CD4-positive, alpha-beta T cell treated with Interleukin-6 at 100 ng/mL for 8 hours (primary cell): ENCODE results near the gene RPS28.
"Not testable (repeated sequence)": the region's sequence is repeated elsewhere in the genome, so short reads cannot be mapped to it uniquely, and the experiment has no call there.

ENCODE experiments used
- DNase-seq: peaks from one replicate; pipeline ENCODE4 v3.0.0-alpha.2; 2020; ENCODE audit warnings: mixed read lengths, low spot score

Gene RPS28

GRCh38 chr19:8320564-8321066 is 681 bp upstream of the RPS28 start:
- DNase-seq: no peak

DNA sequence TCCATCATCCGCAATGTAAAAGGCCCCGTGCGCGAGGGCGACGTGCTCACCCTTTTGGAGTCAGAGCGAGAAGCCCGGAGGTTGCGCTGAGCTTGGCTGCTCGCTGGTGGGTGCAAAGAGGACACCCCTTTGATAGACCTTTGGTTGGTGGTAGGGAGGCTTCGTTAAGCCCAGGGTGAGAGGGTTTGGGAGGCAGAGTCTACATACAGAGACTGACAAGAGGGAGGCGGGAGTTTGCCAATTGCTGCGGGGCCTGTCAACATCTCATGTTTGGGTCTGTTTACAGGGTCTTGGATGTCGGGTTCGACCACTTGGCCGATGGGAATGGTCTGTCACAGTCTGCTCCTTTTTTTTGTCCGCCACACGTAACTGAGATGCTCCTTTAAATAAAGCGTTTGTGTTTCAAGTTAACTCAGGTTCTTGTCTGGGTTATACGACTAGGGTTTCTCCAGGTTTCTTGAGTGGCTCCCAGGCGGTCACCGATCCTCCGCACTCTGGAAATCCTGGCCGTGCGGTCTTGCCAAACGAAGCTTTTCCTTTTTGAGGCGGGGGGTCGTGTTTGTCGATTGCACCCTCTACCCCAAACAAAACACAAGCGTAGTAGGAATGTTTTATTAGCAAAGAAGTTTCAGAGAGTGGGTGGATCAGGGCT is 816 bp downstream of the RPS28 start:
- DNase-seq: no peak

DNA sequence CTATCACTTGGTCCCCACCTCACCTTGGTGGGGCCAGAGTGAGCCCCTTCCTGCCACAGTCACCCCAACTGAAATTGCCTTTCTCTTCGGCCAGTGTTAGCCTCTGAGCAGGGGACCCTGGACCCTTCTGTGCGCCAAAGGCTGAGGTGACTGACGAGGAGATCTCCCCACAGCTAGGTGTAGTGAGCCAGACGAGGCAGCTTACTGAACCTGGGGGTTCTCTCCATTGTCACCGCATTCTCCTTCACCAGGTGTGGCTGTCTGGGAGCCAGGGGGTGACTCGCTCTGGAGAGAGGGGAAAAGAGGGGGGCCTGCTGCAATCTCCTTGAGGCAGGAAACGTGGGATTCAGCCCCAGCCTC is 1.3 kb downstream of the RPS28 start:
- no peak for DNase-seq

DNA sequence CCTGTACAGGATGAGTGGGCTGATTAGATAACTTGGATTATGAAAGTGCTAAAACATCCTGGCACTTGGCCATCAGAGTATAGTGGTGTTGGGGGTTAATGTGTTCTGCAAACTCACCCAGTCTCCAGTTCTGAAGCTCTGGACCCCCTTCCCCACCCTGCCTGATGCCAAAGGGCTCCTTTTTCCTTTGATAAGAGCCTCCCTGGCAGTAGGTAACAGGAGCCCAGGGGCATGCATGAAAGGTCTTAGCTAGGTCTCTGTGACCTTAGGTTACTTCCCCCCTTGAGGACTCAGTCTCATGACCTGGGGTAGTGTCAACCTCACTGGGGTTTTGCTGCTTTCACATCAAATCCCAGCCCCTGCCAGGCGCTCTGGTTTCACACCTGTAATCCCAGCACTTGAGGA is 2.5 kb downstream of the RPS28 start:
- no peak for DNase-seq

GRCh38 chr19:8324186-8325050 is 3.1 kb downstream of the RPS28 start:
- no peak for DNase-seq

GRCh38 chr19:8325454-8325853 is 4.2 kb downstream of the RPS28 start:
- DNase-seq: no peak

- DNase-seq: no peak
These were observed 8.7 kb downstream of the RPS28 start for GRCh38 chr19:8329996-8330395.

- DNase-seq: no peak
These were observed 10.1 kb downstream of the RPS28 start for GRCh38 chr19:8331263-8331845.

- no peak for DNase-seq
These were observed 11.9 kb downstream of the RPS28 start for GRCh38 chr19:8332976-8333766.

DNA sequence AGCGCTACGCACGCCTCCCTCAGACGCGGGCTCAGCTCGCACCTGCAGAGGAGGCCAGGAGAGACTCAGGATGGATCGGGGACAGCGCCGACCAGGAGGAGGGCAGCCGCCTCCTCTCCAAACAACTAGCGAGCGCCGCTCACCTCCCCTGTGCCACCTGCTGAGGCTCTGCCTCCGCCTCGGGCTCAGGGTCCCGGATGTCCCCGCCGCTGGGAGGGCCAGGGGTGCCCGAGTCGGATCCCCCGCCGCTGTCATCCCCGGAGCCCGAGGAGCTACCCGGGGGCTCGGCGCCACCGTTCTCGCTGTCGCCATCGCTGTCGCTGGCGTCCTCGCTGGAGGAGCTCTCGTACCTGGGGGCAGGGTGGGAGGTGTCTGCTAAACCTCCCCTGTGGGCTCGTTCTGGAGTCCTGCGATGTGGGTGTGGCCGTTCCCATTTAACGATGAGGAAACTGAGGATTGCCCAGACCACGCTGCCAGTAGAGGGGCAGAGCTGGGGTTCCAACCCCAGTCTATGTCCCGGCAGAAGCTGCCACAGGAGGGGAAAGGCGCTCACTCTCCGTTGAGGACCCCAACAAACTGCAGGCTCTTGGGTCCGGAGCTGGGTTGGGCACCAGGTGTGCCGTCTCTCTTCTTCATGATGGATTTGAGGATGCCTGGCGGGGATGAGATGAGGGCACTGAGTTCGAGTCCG is 12.6 kb downstream of the RPS28 start:
- no peak for DNase-seq

- DNase-seq: no peak
These were observed 13.4 kb downstream of the RPS28 start for GRCh38 chr19:8334458-8335342.

- no peak for DNase-seq
These were observed 14.2 kb downstream of the RPS28 start for GRCh38 chr19:8335343-8336071.

DNA sequence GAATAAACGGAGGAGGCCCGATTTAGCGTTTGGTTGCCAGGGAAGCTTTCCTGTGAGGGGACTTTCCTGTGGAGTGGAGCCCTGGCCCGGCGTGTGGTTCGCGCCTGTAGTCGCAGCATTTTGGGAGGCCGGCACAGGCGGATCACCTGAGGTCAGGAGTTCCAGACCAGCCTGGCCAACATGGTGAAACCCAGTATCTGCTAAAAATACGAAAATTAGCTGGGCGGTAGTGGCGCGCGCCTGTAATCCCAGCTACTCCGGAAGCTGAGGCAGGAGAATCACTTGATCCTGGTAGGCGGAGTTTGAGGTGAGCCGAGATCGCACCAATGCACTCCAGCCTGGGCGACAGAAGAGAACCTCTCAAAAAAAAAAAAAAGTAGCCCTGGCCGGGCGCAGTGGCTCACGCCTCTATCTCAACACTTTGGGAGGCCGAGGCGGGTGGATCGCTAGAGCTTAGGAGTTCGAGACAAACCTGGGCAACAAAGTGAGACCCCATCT is 14.8 kb downstream of the RPS28 start:
- no peak for DNase-seq

DNA sequence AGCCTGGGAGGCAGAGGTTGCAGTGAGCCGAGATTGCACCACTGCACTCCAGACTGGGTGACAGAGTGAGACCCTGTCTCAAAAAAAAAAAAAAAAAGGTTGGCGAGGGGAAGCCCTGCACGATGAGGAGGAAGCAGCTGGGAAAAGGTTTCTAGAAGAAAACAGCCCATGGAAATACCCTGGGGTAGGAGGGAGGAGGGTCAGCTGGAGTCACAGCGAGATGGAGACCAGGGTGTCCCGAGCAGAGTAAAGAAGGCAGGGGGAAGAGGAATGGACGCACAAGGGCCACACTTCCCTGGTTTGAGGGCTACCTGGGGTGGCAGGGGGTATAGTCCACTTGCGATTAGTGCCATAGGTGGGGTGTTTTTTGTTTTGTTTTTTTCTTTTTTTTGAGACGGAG is 15.4 kb downstream of the RPS28 start:
- DNase-seq: no peak

- no peak for DNase-seq
These were observed 16.4 kb downstream of the RPS28 start for GRCh38 chr19:8337728-8338127.

DNA sequence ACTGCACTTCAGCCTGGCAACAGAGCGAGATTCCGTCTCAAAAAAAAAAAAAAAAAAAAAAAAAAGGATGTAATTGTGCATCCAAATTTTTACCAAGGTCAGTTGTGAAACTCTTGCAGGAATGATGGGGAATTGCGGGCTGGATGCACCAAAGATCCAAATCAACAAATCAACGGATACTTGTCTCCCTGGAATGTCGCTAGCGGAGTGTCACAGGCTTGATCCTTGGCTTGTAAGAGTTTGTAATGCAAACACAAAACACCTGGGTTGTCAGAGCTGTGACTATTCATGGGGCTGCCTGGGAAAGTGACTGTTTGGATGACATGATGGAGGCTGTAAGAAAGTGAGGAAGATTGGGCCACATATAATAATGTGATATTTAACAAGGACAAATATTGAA is 17.5 kb downstream of the RPS28 start:
- no peak for DNase-seq

DNA sequence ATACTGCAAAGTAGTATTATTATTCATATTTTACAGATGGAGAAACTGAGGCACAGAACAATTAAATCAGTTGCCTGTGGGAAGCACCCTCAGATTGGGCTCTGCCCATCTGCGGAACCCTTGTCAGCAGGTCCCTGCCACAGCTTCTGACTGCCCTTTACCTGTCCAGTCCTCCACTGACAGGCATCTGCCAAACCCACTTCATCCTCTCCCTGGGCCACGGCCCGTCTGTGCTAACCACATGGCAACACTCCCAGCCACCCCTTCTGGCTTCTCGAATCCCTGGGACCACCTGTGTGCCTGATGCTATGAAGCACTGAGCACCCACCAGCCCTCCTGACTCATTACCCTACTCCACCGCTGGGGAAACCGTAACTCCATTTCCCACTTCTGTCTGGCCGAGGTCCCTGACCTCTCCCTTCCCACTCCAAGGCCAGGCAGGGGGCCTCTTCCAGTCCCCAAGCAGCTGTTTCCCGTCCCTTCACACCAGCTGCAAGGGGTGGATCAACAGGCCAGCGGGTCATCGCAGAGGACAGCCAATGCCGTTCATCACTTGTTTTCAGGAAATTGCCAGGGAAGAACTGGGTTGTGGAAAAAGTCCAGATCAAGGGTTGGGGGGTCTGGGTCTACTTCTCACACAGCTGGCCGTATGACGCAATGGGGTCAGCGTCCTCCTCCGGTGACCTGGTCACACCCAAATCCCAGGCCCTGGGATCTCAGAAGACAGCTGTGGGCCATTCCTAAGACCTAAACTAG is 19.2 kb downstream of the RPS28 start:
- DNase-seq: no peak

DNA sequence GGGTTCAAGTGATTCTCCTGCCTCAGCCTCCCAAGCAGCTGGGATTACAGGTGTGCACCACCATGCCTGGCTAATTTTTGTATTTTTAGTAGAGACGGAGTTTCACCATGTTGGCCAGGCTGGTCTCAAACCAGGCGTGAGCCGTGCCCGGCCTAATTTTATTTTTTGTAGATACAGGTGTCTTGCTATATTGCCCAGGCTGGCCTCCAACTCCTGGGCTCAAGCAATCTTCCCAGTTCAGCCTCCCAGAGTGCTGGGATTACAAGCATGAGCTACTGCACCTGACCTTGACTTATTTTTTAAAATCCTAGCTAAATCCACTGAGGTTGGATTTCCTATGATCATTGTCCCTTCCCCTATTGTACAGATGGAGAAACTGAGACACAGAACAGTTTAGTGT is 20.2 kb downstream of the RPS28 start:
- DNase-seq: not testable (repeated sequence)

GRCh38 chr19:8342316-8342683 is 21.0 kb downstream of the RPS28 start:
- no peak for DNase-seq
